Measurements from ENCODE around the gene EXOC4.

The EXOC4 gene

GRCh38 chr7:134016223-134016941, 763.5 kb downstream of the EXOC4 start (continued):
- no peak for TF ChIP-seq ZBTB11 (tag by site-specific recombination; conservative IDR thresholded peaks at IDR 0.05; ENCODE audit: low read depth)

GRCh38 chr7:134016942-134017303, 764.0 kb downstream of the EXOC4 start:
- TF ChIP-seq PRDM6 (tag by site-specific recombination; IDR thresholded peaks at IDR 0.05) (no peak), ZNF140 (tag by site-specific recombination; IDR thresholded peaks at IDR 0.05) (no peak), ZNF148 (tag by site-specific recombination; IDR thresholded peaks at IDR 0.05; ENCODE audit: borderline replicate concordance) (no peak), ZNF623 (tag by site-specific recombination; IDR thresholded peaks at IDR 0.05) (no peak), GFI1B (tag by site-specific recombination; IDR thresholded peaks at IDR 0.05) (no peak), ZNF571 (tag by site-specific recombination; IDR thresholded peaks at IDR 0.05) (no peak), KLF1 (tag by site-specific recombination; IDR thresholded peaks at IDR 0.05) (no peak), YY2 (tag by site-specific recombination; IDR thresholded peaks at IDR 0.05) (no peak), TCF7L2 (IDR thresholded peaks at IDR 0.05; ENCODE audit: borderline replicate concordance, low read depth, low read length) (no peak), GLI4 (tag by site-specific recombination; IDR thresholded peaks at IDR 0.05) (no peak), KLF10 (tag by site-specific recombination; IDR thresholded peaks at IDR 0.05) (no peak), ZNF157 (tag by site-specific recombination; IDR thresholded peaks at IDR 0.05) (no peak), ZNF792 (tag by site-specific recombination; IDR thresholded peaks at IDR 0.05) (no peak), ZNF248 (tag by site-specific recombination; IDR thresholded peaks at IDR 0.05) (no peak), ZNF560 (tag by site-specific recombination; IDR thresholded peaks at IDR 0.05; ENCODE audit: borderline replicate concordance) (no peak), ZNF600 (tag by site-specific recombination; IDR thresholded peaks at IDR 0.05) (no peak), ZNF558 (tag by site-specific recombination; IDR thresholded peaks at IDR 0.05) (no peak), SETDB1 (IDR thresholded peaks at IDR 0.05; ENCODE audit: insufficient read length, low read length) (no peak), INSM2 (tag by site-specific recombination; IDR thresholded peaks at IDR 0.05) (no peak), PBX3 (CRISPR knock-in tag; IDR thresholded peaks at IDR 0.05) (no peak)
- ChIA-PET CTCF (interaction anchor here (0.5 to 1.6 kb wide), 9 partner anchors 15 to 785 kb away, joined by 3 to 4 read pairs (median 3); no protein-coding TSS in a partner anchor), POLR2A (no interaction called here)

More at GRCh38 chr7:134016942-134017303, 764.0 kb downstream of the EXOC4 start:
- Histone ChIP-seq H3K27ac (ENCODE audit: extremely low read depth, low read depth, low read length) (no peak overlapping the region), H3K4me1 (ENCODE audit: control insufficient read depth, insufficient read depth, low read length) (no peaks in the 10 kb centered on the region), H3K36me3 (ENCODE audit: control insufficient read depth in 2 of 2, insufficient read depth in 1 of 2, low read length in 2 of 2) (no peaks in the 10 kb centered on the region), H3K9me3 (ENCODE audit: control insufficient read depth, insufficient read depth, low read depth, low read length) (no peaks in the 10 kb centered on the region), H3K4me3 (ENCODE audit: low read depth, low read length) (no peak overlapping the region)
